ENCODE results near the gene SLC43A1.

SLC43A1 gene

DNA sequence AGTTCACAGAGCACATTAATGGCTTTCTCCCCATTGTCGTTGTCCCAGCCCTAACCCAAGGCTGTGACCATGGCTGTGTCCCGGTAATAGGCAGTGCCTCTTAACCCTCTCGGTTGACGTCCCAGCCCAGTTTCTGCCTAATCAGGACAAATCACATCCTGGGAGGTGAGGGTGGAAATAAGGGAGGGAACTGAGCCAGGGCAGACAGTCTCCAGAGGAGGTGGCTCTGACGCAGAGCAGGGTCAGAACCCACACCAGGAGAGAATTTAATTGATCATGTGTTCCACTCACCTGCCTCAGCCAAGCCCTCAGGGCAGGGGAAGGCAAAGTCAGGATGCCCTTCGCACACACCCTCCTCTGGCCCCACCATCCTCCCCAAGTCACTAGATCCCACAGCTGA is 17.0 kb downstream of the SLC43A1 start:
- no peak for DNase-seq (ENCODE audit: low read depth in 2 of 2)

DNA sequence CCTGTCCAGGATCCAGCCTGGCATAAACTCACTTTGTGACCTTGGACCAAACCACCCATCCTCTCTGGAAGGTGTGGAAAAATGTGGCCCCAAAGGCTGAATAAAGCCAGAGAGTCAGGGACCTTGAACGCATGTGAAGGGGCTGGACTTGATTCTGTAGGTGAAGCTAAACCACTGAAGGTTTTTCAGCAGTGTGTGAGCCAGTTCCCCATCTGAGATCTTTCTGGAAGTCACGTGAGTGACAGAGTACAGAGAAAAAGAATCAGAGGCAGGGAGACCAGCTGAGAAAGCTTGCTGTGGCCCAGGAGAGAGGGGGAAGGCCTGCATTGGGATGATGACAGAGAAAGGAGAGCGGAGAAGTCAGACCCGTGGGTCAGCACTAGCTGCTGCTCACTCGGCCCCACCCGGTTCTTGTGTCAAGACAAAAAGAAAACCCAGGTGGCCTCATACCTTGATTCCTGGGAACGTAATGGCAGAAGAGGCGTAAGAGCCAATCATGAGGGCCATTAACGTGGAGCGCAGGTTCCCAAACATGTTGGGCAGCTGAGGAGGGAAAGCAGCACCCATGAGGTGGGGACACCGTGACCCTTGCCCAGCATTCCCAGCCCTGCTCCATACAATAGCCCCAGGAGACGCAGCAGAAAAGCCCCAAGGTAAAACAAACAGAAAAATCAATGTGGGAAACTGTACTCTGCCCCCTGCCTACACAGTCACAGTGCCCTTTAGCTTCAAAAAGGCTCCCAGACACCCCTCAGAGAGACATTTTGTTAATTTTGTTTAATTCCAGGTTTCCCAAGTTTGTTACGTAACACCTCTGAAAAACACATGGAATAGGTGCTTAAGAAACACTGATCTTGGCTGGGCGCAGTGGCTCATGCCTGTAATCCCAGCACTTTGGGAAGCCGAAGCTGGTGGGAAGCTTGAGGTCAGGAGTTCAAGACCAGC is 17.9 kb downstream of the SLC43A1 start:
- DNase-seq (ENCODE audit: low read depth in 2 of 2), result no peak

DNA sequence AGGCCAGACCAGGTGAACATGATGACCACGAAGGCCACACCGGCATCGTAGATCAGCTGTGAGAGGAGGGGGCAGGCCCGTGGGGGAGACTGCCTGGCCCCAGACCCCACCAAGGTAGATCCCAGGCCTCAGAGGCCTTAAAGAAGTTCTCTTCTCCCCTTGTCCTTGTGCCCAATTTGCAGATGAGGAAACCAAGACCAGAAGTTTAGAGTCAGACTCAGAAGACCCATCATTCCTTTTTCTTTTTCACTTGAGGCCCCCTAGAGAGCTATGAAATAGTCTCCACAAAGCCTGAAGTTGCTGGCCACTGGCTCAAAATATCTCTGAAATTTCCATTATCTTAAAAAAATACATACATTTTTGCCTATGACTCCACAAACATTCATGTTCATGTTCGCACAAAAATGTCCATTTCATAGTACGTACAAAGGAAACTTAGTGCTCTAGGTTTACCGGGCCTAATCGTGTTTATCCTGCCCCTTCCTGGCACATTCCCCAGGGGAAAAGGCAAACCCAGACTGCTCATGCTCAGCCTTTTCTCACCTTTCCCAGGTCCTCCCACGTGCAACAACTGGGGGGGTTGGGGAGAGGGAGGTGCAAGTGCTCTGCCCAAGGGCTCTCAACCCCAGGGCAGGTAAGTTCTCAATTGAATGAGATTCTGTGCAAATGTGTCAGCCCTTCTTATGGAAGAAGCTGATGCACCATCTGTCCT is 19.2 kb downstream of the SLC43A1 start:
- DNase-seq (ENCODE audit: low read depth in 2 of 2), result no peak

DNA sequence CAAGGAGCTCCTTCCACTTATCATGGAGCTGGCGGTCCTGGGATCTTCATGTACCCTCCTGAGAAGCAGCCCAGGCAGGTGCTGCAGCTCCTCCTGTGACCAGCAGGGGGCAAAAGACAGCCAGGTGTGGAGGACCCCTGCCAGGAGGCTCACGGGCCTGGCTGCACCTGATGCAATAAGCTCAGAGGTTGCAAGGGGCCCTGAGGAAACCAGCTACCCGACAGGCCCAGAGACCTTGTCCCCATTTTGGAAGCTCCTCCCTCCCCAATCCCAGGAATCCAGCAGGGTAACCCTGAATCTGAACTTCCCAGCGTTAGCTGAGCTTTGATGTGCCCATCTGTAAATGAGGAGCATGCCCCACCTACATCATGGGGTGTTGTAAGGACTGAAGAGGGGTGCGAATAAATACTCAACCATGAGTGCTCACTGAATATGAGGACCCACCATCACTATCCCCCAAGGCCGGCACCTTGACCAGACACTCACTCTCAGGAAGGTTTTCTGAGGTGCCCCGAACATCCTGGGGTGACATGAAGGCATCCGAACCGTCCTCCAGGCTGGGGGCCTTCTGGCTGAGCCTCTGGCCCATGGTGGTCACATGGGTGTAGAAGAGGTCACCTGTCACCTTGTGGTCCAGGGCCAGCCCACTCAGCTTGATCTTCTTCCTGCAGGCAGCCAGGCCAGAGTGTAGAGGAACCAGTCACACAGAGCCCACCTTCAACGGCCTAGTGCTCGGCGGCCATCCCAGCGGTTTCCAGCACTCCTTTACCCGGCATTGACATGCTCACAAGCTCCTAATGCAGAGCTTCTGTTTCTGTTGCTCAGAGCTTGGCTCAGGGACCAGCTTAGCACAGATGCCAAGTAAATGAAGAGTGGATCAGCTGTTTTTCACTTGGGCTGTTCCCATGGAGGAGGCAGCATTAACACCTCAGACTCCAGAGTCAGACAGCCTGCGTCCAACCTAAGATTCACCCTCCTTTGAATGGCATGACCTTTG is 21.7 kb downstream of the SLC43A1 start:
- DNase-seq (ENCODE audit: low read depth in 2 of 2), result peak; percentile 62 to 68

DNA sequence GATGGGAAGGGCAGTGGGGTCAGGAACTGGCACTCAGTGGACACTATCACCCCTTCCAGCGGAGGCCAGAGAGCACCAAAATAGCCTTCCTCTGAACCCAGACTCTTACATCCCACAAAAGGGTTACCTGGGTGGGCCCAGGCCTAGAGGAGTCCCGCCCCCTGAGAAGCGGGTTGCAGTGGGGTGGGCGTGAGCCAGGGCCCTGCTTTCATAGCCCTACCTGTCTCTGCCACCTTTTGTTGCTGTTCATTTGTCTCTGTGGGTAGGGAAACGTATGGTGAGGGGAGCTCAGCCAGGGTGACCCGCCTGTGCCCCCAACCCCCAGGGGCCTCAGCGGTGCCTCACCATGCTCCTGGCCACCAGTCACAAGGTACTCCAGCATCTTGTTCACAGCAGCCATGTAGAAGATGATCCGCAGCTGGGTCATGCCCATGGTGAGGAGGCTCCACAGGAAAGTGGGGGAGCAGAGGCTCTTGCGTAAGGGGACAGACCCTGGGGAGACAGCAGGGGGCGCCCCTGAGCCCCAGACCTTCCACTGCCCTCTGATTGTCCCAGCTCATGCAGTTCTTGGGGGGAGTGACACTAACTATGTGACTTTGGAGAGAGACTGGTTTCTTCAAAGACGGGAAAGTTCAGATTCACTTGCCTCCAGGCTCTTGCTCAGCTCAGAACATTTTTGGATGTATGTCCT is 24.0 kb downstream of the SLC43A1 start:
- peak in 1 of 2 donors; percentile 48 for DNase-seq (ENCODE audit: low read depth in 2 of 2)

DNA sequence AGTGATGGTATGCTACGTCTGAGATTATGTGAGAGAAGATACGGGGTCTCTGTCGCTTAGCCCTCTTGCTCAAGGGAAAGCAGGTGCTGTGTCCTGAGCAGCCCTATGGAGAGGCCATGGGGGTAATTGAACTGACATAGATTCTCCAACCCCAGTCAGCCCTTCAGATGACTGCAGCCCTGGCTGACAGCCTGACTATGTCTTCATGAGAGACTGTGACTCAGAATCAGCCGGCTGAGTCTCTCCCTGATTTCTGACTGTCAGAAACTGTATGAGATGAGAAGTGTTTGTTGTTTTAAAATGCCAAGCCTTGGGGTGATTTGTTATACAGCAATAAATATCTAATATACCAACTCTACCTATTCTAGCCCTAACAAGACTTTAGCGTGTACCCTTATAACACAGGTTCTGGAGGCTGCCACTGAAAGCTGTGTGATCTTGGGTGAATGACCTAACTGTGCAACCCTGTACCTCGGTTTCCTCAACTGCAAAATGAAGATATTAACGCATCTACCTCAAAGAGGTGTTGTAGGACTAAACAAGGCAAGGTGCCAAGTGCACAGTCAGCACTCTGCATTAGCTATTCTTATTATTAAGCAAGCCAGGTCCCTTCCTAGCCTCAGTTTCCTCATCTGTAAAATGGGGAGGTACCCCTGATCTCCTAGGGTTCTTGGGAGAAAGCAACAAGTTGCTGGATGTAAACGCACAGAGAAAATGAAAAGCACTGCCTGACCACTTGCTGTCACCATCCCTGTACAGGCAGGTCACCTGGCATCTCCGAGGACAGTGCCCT is 24.9 kb downstream of the SLC43A1 start:
- DNase-seq (ENCODE audit: low read depth in 2 of 2), result no peak

DNA sequence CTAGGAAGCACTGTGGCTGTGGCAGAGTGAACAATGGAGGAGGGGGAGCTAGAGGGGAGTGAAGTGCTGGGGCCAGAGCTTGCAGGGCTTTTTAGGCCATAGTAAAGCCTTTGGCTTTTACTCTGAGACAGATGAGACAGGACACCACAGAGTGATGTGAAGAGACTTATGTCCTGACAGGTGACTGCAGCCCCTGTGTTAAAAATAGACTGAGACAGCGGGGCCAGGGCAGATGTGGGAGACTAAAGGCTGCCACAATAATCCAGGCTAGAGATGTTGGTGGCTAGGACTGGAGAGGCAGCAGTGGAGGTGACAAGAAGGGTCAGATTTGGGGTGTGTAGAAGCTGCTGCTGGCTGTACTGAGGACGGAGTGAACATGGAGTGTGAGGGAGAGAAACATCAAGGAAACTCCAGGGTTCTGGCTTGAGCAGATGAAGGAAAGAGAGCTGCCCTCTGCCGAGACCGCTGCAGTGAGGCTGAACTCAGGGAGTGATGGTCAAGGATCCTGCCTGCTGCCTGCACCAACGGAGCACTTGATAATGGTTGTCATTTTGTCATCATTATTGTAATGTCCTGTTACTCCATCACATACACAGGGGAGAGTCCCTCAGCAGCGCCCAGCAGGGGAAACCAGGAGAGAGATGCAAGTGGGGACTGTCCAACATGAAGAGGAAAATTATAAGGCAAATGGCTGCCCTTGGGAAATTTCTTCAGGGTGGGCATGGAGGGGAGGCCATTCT is 27.4 kb downstream of the SLC43A1 start:
- DNase-seq (ENCODE audit: low read depth in 2 of 2), result no peak

DNA sequence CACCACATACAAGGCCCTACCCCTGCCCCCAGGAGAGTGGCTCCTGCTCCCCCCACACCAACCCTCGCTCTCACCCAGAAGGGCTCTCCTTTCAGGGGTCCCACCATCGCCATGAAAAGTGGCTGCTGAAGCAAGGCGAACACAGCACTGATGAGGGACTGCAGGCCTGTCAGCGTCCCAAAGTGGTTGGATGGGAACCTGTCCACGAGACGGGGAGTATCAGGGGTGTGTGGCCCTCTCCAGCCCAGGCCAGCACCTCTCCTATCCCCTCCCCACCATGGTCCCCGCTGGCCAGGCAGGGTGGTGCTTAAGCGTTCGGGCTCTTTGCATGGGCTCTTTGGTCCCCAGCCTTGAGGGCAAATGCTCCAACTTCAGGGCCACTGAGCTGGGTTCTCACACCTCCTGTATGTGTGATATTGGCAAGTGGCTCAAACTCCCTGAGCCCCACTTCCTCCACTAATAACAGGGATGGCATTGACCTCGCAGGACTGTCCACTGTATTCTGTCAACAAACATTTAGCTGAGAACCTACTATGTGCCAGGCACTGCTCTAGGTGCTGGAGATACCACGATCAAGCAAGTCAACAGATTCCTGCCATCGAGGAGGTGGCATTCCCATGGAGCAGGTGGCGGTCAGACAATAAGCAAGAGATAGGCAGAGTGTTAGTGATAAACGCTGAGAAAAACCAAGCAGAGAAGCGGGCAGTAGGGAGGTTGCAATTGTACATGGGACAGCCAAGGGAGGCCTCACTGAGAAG is 28.3 kb downstream of the SLC43A1 start:
- no peak for DNase-seq (ENCODE audit: low read depth in 2 of 2)

DNA sequence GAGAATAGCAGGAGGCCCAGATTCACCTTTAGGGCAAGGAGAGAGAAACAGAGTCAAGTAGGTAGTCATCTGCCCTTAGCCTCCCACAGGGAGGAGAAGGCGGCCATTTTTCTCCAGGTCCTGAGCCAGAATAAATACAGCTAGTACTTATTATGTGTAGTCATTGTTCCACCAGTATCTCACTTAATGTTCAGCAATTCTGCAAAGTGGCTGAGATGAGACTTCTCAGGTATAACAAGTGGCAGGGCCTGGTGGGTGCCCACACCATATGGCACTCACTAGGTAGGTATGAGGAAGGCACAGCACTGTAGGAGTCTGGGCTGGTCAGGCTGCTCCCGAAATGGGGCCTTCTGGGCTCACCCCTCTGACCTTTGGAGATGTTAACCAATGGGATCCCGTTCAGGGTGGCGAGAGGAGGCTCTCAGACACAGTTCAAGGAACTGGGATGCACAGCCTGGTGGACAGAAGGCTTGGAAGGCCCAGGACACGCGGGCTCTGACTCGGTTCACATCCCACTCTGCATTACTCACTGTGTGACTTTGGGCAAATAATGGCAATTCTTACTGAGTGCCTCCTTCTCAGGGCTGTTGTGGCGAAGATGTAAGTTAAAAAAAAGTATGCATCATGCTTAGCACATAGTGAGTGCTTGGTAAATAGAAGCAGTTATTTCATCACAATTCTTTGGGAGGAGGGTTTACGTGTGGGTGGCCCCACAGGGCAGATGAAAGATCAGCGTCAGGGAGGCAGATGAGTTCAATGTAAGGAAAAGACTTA is 30.1 kb downstream of the SLC43A1 start:
- no peak for DNase-seq (ENCODE audit: low read depth in 2 of 2)

DNA sequence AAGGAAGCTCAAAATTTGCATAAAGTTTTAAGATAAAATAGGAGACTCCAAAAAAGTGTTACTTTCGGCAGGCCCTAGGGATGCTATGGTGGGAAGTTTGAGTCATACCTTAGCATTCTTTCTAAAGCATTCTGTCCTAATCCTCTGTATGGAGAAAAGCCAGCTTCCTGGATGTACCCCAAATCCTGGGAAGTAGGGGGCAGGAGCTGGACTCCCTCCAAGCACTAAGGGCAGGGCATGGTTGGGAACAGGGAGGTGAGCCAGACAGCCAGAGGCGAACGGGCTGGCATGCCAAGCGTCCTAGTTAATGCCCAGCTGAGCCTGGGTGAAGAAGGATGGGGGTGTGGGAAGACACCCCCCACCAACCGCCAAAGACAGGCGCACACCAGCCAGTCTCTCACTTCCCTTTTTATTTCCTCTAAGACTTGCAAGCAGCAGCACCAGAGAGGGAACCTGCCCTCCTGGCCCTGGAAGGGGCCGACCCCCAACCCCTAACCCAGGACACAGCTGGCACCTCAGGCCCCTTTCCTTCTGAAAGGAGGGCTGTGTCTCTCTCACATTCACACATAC is 31.3 kb downstream of the SLC43A1 start:
- DNase-seq (ENCODE audit: low read depth in 2 of 2), result no peak

DNA sequence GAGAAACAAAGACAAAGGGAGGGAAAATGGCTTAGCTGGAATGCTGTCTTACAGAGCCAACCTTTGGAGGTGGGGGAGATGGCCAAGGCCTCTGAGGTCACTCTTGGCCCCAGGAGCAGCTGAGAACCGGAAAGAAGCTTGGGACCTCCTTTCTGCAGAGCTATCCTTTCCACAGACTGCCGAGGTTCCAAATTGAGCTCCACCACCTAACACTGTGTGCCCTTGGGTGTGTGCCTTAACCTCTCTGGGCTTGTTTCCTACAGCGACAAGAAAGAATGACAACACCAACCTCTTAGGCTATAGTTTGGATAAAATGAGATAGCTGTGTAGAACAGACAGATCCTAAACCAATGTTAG is 32.0 kb downstream of the SLC43A1 start:
- no peak for DNase-seq (ENCODE audit: low read depth in 2 of 2)

DNA sequence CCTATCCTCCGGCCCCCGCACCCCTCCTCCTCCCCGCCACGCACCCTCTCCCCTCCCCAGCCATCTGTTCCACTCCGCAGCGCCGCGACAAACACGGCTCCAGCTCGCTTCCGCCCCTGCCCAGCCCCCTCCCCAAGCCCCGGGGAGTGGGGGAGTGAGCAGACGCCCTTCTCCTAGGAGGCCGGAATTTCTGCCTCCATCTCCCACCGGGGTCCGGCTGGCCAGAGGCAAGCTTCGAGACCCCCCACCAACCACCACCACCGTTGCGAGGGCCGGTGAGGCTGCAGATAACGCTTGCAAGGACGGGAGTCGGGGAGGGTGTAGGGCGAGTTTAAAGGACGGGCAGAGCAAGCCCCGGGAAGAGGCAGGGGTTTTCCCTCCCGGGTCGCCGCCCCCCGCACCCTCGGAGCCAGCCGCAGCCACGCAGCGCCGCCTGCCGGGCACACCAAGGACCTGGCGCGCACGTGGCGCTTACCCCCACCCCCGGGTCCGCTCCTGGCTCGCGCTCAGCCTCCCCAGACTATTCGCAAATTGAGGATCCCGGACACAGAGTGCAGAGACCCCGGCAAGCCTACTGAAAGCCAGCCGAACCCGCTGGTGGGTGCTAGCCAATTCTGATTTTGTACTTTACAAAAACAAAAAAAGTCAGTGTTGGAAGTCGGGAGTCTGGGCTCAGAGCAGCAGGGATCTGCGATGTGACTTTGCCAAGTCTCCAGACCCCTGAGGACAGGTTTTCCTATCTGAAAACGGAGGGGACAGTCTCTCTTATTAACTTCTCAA is 32.5 kb downstream of the SLC43A1 start:
- DNase-seq (ENCODE audit: low read depth in 2 of 2), result peak in 1 of 2 donors; percentile 30

DNA sequence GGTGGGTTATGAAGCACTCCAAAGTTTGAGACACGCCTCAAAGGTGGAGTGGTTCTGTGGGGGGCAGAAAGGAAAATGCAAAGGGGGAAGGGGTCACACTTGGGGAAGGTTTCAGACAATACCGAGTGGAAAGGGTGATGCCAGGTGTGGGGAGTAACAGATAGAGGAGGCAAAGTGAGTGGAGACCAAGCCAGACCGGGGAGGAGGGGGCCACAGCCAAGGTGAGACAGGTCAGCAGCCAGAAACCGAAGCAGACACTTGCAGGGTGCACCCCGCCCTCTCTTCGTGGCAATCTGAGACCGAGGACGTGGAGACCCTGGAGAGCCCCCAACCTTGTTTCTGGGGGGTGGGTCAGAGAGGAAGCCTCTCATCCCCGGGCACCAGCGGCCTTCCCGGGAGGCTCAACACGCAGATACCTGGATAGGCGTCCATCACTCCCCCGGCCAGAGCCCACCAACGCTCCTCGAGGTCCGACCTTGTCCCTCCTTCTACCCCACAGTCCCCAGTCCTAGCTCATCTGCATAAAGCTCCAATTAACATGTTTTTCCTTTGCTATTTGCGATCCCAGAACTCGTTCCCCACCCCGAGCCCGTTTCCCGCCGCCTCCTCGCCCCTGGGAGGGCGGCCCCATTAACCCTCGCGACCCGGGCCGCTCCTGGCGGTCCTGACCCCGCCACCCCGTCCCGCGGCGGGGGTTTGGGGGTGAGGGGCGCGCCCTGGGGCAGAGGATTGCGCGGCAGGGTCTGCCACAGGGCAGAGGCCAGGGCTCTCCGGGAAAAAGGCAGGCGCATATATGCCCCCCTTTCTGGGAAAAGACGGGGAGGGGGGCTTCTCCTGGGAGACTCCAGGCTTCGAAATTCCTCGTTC is 33.4 kb downstream of the SLC43A1 start:
- DNase-seq (ENCODE audit: low read depth in 2 of 2), result no peak

DNA sequence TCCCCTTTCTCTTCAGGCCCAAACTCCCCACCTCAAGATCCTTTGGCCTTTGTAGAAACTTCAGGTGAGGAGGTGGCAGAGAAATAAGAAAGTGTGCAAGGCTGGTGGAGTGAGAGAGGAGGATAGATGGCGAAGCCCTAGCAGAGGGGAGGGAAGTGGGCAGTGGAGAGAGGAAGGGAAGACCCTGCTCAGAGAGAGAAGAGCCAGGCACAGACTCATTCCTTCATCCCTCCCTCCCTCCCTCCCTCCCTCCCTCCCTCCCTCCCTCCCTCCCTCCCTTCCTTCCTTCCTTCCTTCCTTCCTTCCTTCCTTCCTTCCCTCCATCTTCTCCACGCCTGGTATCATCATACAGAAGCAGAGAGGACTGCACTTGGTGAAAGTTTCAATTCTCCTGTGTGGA is 34.2 kb downstream of the SLC43A1 start:
- no peak for DNase-seq (ENCODE audit: low read depth in 2 of 2)

DNA sequence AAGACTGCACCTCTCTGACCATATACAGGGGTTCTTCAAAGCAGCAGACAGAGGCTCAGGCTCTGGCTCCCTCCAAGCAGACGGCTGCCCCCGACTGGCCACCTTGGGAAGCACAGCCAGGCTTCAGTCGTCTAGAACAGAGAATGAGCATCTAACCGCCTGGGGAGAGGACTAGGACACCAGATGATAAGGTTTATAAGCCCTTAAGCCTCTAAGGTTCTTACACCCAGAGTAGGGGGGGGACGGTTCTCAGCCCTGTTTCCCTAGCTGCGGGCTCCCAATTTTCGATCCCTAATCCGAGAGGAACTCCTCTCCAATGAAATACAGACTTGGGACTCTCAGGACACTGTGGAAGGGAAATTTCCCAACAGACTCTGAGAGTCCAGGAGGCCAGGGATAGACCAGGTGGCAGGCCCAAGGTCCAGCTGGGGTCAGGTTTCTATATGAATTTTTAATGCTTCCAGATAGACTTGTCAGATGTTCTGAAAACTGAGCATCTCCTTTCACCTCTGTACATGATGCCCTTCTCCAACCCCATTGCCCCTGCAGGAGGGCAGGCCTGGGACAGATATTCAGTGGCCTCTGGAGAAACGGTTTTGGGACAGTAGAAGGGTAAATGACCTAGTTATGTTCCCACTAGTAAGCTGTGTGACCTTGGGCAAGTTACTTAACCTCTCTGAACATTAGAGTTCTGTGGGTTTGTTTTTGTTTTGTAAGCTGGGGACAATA is 34.9 kb downstream of the SLC43A1 start:
- DNase-seq (ENCODE audit: low read depth in 2 of 2), result peak in 1 of 2 donors; percentile 75
